Right ventricle myocardium superior (tissue), 1 donor: ENCODE data around the gene MSH3. TPM values are rescaled to one million over a fixed set of nuclear protein-coding genes. Genes with fewer than 3 reads are reported as not detected.

ENCODE experiments used
- ATAC-seq: fragments of 200-7000 bp; cut with Tn5 transposase; one replicate; pipeline ENCODE4 v1.9.1; 2020; ENCODE audit warnings: mild to moderate bottlenecking; ENCODE audit not compliant: poor library complexity
- DNase-seq: peaks from one replicate; pipeline ENCODE4 v3.0.0-alpha.2; 2020
- intact Hi-C: fragments of 100-400 bp; cut with DNase I; formaldehyde crosslinking; loops from one replicate; pipeline ENCODE4 v1.11.2; 2022
- total RNA-seq: library from RNA; stranded (reverse); fragmentation: NEBNext Ultra II Directional; extraction: Animal tissue kit (Norgen Biotek cat#: 25700); gene quantifications from one replicate; pipeline ENCODE4 v1.2.1, GENCODE V29; 2021
- donor health status: DM: no; HTN: yes; CAD: no; lungs with severe emphysema.

Gene MSH3
- total RNA-seq, 1 donor from 2014 or later = 10.5 TPM

DNA sequence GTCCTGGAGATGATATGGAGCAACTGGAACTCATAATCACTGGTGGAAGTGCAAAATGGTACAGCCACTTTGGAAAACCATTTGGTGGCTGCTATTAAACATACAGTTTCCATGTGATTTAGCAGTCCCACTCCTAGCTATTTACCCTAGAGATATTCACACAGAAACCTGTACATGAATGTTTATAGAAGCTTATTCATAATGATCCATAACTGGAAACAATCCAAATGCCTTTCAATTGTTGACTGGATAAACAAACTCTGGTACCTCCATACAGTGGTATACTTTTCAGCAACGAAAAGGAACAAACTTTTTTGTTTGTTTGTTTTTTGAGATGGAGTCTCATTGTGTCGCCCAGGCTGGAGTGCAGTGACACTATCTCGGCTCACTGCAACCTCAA is 258.0 kb downstream of the MSH3 start:
- DNase-seq (no peak), ATAC-seq (no peak)
- intact Hi-C loops = no loop called here

GRCh38 chr5:80915716-80916115 is 261.3 kb downstream of the MSH3 start:
- intact Hi-C loops = no loop called here
- DNase-seq (no peak), ATAC-seq (no peak)

DNA sequence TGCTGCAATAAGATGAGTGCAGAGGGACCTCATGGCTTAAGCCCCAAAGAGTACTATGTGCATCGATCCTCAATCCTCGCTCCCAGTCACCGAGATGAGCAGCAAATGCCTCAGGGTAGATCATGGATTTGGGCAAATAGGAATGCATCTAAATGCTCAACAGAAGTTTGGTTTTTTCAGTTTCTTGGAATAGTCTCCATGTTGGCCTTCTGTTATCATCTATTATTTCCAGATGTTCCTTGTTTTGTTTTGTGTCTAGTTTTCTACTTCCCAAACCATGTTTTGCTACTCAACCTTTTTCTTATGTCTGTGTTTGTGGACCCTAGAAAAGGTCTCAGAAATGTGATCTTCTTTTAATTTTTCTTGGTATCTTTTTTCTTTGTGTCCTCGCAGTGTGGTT is 262.2 kb downstream of the MSH3 start:
- DNase-seq = no peak
- ATAC-seq = no peak
- intact Hi-C loops = no loop called here

GRCh38 chr5:80917631-80918030 is 263.2 kb downstream of the MSH3 start:
- ATAC-seq (no peak), DNase-seq (no peak)
- intact Hi-C loops = no loop called here

GRCh38 chr5:80919678-80920196 is 265.3 kb downstream of the MSH3 start:
- ATAC-seq (no peak), DNase-seq (no peak)
- intact Hi-C loops = no loop called here

GRCh38 chr5:80920333-80920732 is 265.9 kb downstream of the MSH3 start:
- intact Hi-C loops = no loop called here
- no peak for ATAC-seq
- no peak for DNase-seq

DNA sequence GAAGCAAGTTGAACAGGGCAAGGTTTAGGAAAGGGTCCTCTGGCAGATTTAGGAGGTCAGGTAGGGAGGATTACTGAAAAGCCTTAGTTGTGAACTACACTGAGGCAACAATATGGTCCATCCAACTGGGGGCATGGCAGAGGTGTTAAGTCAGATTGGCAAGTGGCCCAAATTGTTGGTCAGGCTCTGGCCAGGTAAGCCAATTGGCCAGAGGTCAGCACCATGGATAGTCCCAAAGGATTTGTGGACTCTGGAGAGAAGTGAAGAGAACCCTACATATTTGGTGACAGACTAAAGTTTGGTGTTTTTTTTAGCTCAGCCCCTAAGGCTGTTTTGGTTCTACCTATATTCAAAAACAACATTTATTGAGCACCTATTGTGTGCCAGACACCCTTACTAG is 266.6 kb downstream of the MSH3 start:
- ATAC-seq = no peak
- DNase-seq = no peak
- intact Hi-C loops = no loop called here

DNA sequence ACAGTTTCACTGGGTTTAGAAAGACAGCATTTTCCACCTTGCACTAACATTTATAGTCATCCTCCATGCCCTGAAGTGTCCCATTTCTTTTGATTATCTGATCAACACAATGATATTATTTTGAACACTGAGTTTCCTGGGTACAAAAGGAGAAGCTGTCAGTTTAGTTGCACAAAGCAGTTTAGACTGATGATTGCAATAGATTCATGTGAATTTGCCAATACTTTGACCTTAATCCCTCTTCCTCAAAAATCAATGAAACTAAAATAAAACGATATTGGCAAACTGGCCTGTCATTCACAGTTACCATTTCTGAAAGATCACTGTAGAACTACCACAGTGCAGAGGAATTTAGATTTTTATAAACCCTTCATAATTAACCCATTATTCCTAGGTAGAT is 271.5 kb downstream of the MSH3 start:
- ATAC-seq (no peak), DNase-seq (no peak)
- intact Hi-C loops = no loop called here

Other genes starting within 250 kb of the MSH3 start
- gene ZFYVE16, start 246.6 kb upstream of the MSH3 start, total RNA-seq = 29.6 TPM
- gene FAM151B, start 166.6 kb upstream of the MSH3 start, total RNA-seq = 1.5 TPM
- gene ANKRD34B, start 84.4 kb upstream of the MSH3 start, total RNA-seq = not detected
- gene DHFR, start 331 bp downstream of the MSH3 start, total RNA-seq = 10.7 TPM